PC-9 (cell line): ENCODE data around the gene CD1B. TPM values are rescaled to one million over a fixed set of nuclear protein-coding genes. Genes with fewer than 3 reads are reported as not detected.

Experiments used
- BruUV-seq: library from RNA; stranded (reverse); fragments of 400-500 nt; replicated peaks from 2 replicates; lab custom pipeline; 2021; lab: Mats Ljungman, UMichigan
- CTCF ChIA-PET: fragments of 300-600 bp; sonication (Branson Sonifier 250); formaldehyde crosslinking; loops from one replicate; lab custom pipeline; 2022; ENCODE audit warnings: antibody characterized with exemption; lab: Charles Lee
- POLR2A ChIA-PET: fragments of 300-600 bp; sonication (Branson Sonifier 250); formaldehyde crosslinking; loops from one replicate; lab custom pipeline; 2022; ENCODE audit warnings: antibody characterized with exemption; ENCODE audit not compliant: unreplicated experiment; lab: Charles Lee
- DNase-seq, 2 experiments: peaks; one replicate each; pipeline versions ENCODE4 v3.0.0 to v3.0.0-alpha.2; 2015 to 2022; ENCODE audit warnings: mixed read lengths in 1 of 2
- H2AFZ ChIP-seq: fragments of 200-600 bp; sonication (generic); 2 replicates; pipeline ENCODE4 v1.8.1; 2017; ENCODE audit warnings: antibody characterized with exemption
- H3F3A ChIP-seq: fragments of 200-600 bp; sonication (generic); 2 replicates; pipeline ENCODE4 v1.8.1; 2017; ENCODE audit warnings: antibody characterized with exemption, mild to moderate bottlenecking, low read depth; ENCODE audit not compliant: insufficient read depth
- H3K27ac ChIP-seq: fragments of 200-600 bp; sonication (generic); 2 replicates; pipeline ENCODE4 v1.6.1; 2016; ENCODE audit warnings: mixed run types
- H3K27me3 ChIP-seq: fragments of 200-600 bp; sonication (generic); 2 replicates; pipeline ENCODE4 v1.6.1; 2016; ENCODE audit warnings: low read depth, mixed run types; ENCODE audit not compliant: insufficient read depth
- H3K36me3 ChIP-seq: fragments of 200-600 bp; sonication (generic); 2 replicates; pipeline ENCODE4 v1.6.1; 2016; ENCODE audit warnings: low read depth, mixed run types
- H3K4me1 ChIP-seq: fragments of 200-600 bp; sonication (generic); replicated peaks from 2 replicates; pipeline ENCODE4 v1.6.1; 2016; ENCODE audit warnings: mixed run types; ENCODE audit not compliant: insufficient read depth
- H3K4me2 ChIP-seq: fragments of 200-600 bp; sonication (generic); 2 replicates; pipeline ENCODE4 v1.6.1; 2017; ENCODE audit warnings: mixed run types
- H3K4me3 ChIP-seq: fragments of 200-600 bp; sonication (generic); 2 replicates; pipeline ENCODE4 v1.6.1; 2016; ENCODE audit warnings: mixed run types
- H3K79me2 ChIP-seq: fragments of 200-600 bp; sonication (generic); 2 replicates; pipeline ENCODE4 v1.6.1; 2017; ENCODE audit warnings: low read depth, mixed run types
- H3K9me2 ChIP-seq: fragments of 200-600 bp; sonication (generic); 2 replicates; pipeline ENCODE4 v1.8.1; 2017; ENCODE audit warnings: mild to moderate bottlenecking; ENCODE audit not compliant: insufficient read depth
- H3K9me3 ChIP-seq: fragments of 200-600 bp; sonication (generic); 2 replicates; pipeline ENCODE4 v1.8.1; 2016; ENCODE audit warnings: low read depth; ENCODE audit not compliant: insufficient read depth
- H4K20me1 ChIP-seq: fragments of 200-600 bp; sonication (generic); 2 replicates; pipeline ENCODE4 v1.8.1; 2017; ENCODE audit not compliant: insufficient read depth
- CTCF ChIP-seq: fragments of 200-600 bp; sonication (generic); conservative IDR thresholded peaks from 2 replicates; pipeline ENCODE4 v1.6.1; 2017; ENCODE audit warnings: mixed run types, antibody characterized with exemption, mild to moderate bottlenecking, moderate library complexity
- EZH2 ChIP-seq: fragments of 200-600 bp; sonication (generic); IDR thresholded peaks from 2 replicates; pipeline ENCODE4 v1.8.0; 2017; ENCODE audit warnings: antibody characterized with exemption, low read depth
- intact Hi-C: fragments of 100-400 bp; cut with micrococcal nuclease; formaldehyde crosslinking; loops from one replicate; pipeline ENCODE4 v1.10.0; 2022; ENCODE audit not compliant: unreplicated experiment
- total RNA-seq: library from RNA; stranded (reverse); gene quantifications from 2 replicates; pipeline ENCODE4 v1.2.3, GENCODE V29; 2021

CD1B gene
- total RNA-seq, 1 experiment from 2014 or later = not detected

GRCh38 chr1:158331106-158331425, 265 bp downstream of the CD1B start:
- H3K4me3 ChIP-seq = no peak overlapping the region
- no peaks in the 10 kb centered on the region for H3K9me3 ChIP-seq
- POLR2A ChIA-PET = no interaction called here
- BruUV-seq = no TSS peak
- H3F3A ChIP-seq = no peaks in the 10 kb centered on the region
- no peak for DNase-seq
- no peaks in the 10 kb centered on the region for H4K20me1 ChIP-seq
- no peak overlapping the region for H3K4me2 ChIP-seq
- CTCF ChIA-PET = no interaction called here
- intact Hi-C loops = no loop called here
- TF ChIP-seq CTCF (no peak), EZH2 (no peak)
- H3K27ac ChIP-seq = no peak overlapping the region
- H2AFZ ChIP-seq = no peak overlapping the region
- no peaks in the 10 kb centered on the region for H3K4me1 ChIP-seq
- H3K79me2 ChIP-seq = no peaks in the 10 kb centered on the region
- H3K27me3 ChIP-seq = no peaks in the 10 kb centered on the region
- H3K9me2 ChIP-seq = no peaks in the 10 kb centered on the region
- no peaks in the 10 kb centered on the region for H3K36me3 ChIP-seq

DNA sequence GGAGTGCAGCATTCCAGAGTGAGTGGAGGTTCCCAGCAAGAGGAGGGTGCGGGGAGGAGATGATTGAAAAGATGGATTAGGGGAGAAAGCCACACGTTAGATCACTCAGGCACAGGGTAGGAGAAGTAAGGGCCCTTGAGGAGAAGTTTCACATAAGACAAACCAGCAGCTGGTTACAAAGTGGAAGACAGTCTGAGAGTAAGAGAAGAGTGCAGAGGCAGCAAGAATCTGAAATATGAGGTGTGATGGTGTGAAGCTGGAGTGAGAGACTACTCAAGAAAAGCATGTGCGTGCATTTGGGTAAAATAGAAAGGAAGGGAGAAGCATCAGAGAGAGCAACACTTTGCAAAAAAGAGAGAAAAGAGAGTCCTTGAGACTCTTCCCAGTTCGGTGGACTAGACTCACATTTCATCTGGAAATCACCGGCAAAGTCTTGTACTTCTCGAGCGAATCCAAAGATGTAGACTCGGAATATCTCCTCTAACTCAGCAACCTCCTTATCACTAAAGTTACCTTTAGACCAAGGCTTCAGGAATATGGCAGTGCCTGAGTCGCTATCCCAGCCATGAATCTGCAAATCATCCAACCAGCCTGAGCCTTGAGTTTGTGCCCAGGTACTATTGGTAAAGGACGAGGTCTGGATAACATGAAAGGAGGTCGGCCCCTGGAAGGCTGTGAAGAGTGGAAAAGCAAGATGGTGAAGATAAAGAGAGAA, 783 bp downstream of the CD1B start:
- Histone ChIP-seq H3K4me2 (no peak overlapping the region), H3K27me3 (no peaks in the 10 kb centered on the region), H3K9me2 (no peaks in the 10 kb centered on the region), H3K4me3 (no peak overlapping the region), H3K36me3 (no peaks in the 10 kb centered on the region), H3K27ac (no peak overlapping the region), H3F3A (no peaks in the 10 kb centered on the region), H2AFZ (no peak overlapping the region), H3K9me3 (no peaks in the 10 kb centered on the region), H3K4me1 (no peaks in the 10 kb centered on the region), H4K20me1 (no peaks in the 10 kb centered on the region), H3K79me2 (no peaks in the 10 kb centered on the region)
- DNase-seq = no peak
- intact Hi-C loops = no loop called here
- POLR2A ChIA-PET = no interaction called here
- CTCF ChIA-PET = no interaction called here
- BruUV-seq = no TSS peak
- TF ChIP-seq CTCF (no peak), EZH2 (no peak)

GRCh38 chr1:158329733-158330132, 1.6 kb downstream of the CD1B start:
- POLR2A ChIA-PET = no interaction called here
- TF ChIP-seq EZH2 (no peak), CTCF (0 out of 2 replicates have a peak, but pooled peaks have one; percentile 19)
- CTCF ChIA-PET = no interaction called here
- Histone ChIP-seq H3F3A (no peaks in the 10 kb centered on the region), H2AFZ (no peak overlapping the region), H3K9me2 (no peaks in the 10 kb centered on the region), H3K4me1 (no peaks in the 10 kb centered on the region), H3K36me3 (no peaks in the 10 kb centered on the region), H3K4me3 (no peak overlapping the region), H3K27ac (no peak overlapping the region), H3K4me2 (no peak overlapping the region), H3K79me2 (no peaks in the 10 kb centered on the region), H4K20me1 (no peaks in the 10 kb centered on the region), H3K9me3 (no peaks in the 10 kb centered on the region), H3K27me3 (no peaks in the 10 kb centered on the region)
- DNase-seq = no peak
- no TSS peak for BruUV-seq
- intact Hi-C loops = no loop called here
